SK-N-SH treated with all-trans-retinoic acid at 6 μM for 48 hours (cell line): ENCODE measurements around the gene PPP2R5B.

Experiments
- CSRNP3 ChIP-seq: fragments of 250-450 bp; sonication (Bioruptor Pico); IDR thresholded peaks from 2 replicates; pipeline ENCODE4 v1.5.1; 2021; ENCODE audit warnings: mild to moderate bottlenecking, moderate library complexity
- ESRRG ChIP-seq: fragments of 250-450 bp; sonication (Bioruptor Pico); IDR thresholded peaks from 2 replicates; pipeline ENCODE4 v1.6.1; 2021; ENCODE audit warnings: mild to moderate bottlenecking
- ZC3H10 ChIP-seq: fragments of 250-450 bp; sonication (Bioruptor Pico); IDR thresholded peaks from 2 replicates; pipeline ENCODE4 v1.5.1; 2021; ENCODE audit warnings: mild to moderate bottlenecking, moderate library complexity
- ZNF70 ChIP-seq: fragments of 450-650 bp; formaldehyde crosslinking; IDR thresholded peaks from 2 replicates; pipeline ENCODE4 v1.5.0; 2020; ENCODE audit warnings: mild to moderate bottlenecking, moderate library complexity

DNA sequence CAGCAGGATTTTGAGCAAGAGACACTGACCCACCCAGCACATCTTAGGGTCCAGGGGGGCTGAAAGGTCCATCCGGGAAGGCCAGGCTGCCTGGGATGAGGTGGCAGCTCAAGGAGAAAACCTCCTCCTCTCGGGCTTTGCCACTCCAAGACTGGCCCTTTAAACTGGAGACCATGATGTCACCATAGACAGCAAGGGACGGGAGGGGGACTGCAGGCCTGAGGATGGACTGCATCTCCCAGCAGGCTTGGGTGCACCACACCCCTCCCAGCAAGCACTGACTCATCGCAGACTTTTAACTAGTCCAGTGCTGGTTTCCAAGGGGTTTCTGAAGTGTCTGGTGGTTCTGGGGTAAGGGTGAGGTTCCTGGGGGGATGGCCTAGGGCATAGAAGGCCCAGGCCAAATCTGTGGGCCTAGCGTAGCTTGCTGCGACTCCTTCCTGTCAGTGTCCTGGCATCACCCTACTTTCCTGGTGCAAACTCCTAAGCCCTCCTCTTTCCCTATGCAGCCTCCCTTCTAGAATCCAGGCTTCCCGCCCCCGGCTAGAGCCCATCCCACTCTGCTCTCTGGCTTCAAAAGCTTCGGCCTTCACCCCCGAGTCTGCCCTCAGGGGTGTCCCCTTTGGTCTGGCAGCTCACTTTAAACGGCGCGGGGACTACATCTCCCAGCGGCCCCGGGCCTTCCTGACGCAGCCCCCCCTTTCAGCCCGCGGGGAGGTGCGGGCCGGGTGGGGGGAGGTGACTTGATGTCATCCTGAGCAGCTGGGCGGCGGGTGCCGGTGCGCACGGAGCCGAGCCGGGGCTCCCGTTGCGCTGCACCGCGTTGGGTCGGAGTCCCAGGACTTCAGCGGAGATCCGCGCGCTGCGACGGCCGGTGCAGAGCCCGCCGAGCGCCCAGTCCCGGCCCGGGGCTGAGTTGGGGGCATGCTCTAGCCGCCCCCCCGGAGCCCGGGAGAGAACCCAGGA is at the start of gene PPP2R5B:
- no peak for TF ChIP-seq CSRNP3
- no peak for TF ChIP-seq ZNF70 (CRISPR knock-in tag)
- no peak for TF ChIP-seq ESRRG (CRISPR knock-in tag)
- TF ChIP-seq ZC3H10 (CRISPR knock-in tag), result no peak
